ENCODE measurements around the gene TMED4.

Gene TMED4

DNA sequence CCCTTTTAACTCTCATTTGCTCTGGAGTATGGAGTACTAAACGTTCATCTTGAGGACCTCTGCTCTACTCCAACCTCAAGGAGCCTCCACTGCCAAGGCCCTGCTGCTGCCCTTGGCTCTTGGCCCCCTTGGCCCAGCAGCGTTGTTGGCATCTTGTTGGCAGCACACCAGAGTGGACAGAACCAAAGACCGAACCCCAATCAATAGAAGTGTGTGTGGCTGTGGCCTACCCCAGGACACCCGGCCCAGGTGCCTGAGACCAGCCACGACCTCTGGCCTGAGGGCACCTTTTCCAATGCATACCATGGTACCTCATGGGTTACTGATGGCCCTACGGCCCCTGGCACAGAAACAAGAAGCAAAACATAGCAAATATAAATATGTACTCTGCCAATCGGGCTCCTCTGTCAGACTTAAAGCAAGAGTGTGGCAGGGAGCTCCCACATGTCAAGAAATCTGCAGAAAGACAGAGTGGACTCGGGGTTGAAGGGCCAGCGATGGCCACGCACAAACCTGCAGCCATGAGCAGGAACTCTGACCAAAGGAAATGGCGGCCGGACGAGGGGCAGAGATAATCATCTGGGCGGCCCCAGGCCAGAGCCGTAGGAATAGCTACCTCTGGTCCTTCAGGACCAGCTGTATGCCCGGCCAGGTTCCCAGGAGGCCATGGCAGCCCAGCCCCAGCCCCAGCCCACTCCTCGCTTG lies 43.8 kb downstream of the TMED4 start:
- H3K27ac Mint-ChIP-seq, result no peak overlapping the region
- H3K9me3 Mint-ChIP-seq, result no peaks in the 10 kb centered on the region
- no peaks in the 10 kb centered on the region for H3K36me3 Mint-ChIP-seq (ENCODE audit: low read depth)
- TF ChIP-seq, protein P1, sequence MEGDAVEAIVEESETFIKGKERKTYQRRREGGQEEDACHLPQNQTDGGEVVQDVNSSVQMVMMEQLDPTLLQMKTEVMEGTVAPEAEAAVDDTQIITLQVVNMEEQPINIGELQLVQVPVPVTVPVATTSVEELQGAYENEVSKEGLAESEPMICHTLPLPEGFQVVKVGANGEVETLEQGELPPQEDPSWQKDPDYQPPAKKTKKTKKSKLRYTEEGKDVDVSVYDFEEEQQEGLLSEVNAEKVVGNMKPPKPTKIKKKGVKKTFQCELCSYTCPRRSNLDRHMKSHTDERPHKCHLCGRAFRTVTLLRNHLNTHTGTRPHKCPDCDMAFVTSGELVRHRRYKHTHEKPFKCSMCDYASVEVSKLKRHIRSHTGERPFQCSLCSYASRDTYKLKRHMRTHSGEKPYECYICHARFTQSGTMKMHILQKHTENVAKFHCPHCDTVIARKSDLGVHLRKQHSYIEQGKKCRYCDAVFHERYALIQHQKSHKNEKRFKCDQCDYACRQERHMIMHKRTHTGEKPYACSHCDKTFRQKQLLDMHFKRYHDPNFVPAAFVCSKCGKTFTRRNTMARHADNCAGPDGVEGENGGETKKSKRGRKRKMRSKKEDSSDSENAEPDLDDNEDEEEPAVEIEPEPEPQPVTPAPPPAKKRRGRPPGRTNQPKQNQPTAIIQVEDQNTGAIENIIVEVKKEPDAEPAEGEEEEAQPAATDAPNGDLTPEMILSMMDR (IDR thresholded peaks at IDR 0.05; ENCODE audit: unreplicated experiment in 3 of 3), result no peak
- no peak overlapping the region for H3K4me3 Mint-ChIP-seq
- H3K4me1 Mint-ChIP-seq, result no peaks in the 10 kb centered on the region
- peaks cover 5% of the 10 kb centered on the region for H3K27me3 Mint-ChIP-seq (ENCODE audit: low read depth)

DNA sequence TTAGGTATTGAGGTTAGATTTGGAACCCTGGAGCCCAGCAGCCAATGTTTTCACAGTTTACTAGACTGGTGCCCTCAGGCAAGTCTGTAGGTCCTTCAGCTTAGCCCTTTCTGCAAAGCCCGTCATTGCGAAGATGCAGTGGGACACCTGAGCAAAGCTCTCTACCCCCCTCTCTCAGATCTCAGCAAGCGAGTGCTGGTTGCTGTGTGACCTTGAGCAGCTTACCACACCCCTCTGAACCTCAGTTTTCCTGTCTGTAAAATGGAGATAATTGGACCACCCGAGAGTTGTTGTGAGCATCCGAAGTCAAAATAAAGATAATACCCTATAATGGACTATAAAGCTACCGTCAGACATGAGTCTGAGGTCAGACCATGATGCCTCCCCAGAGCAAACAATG lies 44.6 kb downstream of the TMED4 start:
- peaks cover 5% of the 10 kb centered on the region for H3K27me3 Mint-ChIP-seq (ENCODE audit: low read depth)
- TF ChIP-seq, protein P1 (IDR thresholded peaks at IDR 0.05; ENCODE audit: unreplicated experiment in 3 of 3), result no peak
- no peaks in the 10 kb centered on the region for H3K36me3 Mint-ChIP-seq (ENCODE audit: low read depth)
- H3K27ac Mint-ChIP-seq, result no peak overlapping the region
- H3K4me1 Mint-ChIP-seq, result no peaks in the 10 kb centered on the region
- no peak overlapping the region for H3K4me3 Mint-ChIP-seq
- H3K9me3 Mint-ChIP-seq, result no peaks in the 10 kb centered on the region

DNA sequence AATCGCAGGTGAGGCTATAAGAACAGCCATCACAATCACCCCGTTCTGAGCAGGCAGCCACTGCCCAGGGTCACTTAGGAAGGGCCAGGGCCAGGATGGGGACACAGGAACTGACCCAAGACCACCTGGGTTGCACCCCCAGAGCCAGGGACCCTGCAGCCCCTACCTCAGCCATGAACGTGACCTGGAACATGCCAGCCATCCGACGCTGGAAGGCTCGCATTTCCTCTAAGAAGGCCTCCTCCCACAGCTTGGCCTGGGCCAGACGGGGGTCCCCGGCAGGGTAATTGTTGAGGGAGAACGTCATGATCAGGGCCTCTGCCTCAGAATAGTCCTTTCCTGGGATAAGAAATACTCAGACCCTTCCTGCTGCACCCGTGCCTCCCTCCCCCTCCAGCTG lies 45.9 kb downstream of the TMED4 start:
- peaks cover 7% of the 10 kb centered on the region for H3K27me3 Mint-ChIP-seq (ENCODE audit: low read depth)
- TF ChIP-seq, protein P1 (IDR thresholded peaks at IDR 0.05; ENCODE audit: unreplicated experiment in 3 of 3), result no peak
- H3K36me3 Mint-ChIP-seq (ENCODE audit: low read depth), result no peaks in the 10 kb centered on the region
- no peaks in the 10 kb centered on the region for H3K4me1 Mint-ChIP-seq
- no peaks in the 10 kb centered on the region for H3K9me3 Mint-ChIP-seq
- H3K27ac Mint-ChIP-seq, result no peak overlapping the region
- no peak overlapping the region for H3K4me3 Mint-ChIP-seq

- Mint-ChIP-seq H3K4me3 (no peak overlapping the region), H3K9me3 (no peaks in the 10 kb centered on the region), H3K36me3 (ENCODE audit: low read depth) (no peaks in the 10 kb centered on the region), H3K27me3 (ENCODE audit: low read depth) (peaks cover 8% of the 10 kb centered on the region), H3K27ac (no peak overlapping the region), H3K4me1 (no peaks in the 10 kb centered on the region)
- TF ChIP-seq, protein P1 (IDR thresholded peaks at IDR 0.05; ENCODE audit: unreplicated experiment in 3 of 3), result no peak
These were observed 46.5 kb downstream of the TMED4 start for GRCh38 chr7:44535348-44536064.

DNA sequence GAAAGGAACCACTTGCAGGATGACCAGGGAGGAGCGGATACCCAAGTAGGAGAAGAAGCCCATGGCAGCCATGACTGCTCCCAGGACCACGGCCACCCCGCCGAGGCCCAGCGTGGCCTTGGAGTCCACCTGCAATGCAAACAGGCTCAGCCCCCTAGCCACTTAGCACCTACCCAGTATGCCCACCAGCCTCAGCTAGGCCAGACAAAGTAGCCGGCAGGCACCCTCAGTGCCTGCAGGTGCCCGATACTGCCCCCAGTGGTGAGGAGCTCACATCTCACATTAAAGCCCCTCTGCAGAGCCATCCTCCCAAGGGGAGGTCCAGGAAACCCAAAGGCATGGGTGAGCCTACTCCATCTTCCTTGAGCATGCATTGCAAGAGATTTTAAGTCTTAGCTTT lies 47.5 kb downstream of the TMED4 start:
- Mint-ChIP-seq H3K27me3 (ENCODE audit: low read depth) (peaks cover 8% of the 10 kb centered on the region), H3K27ac (no peak overlapping the region), H3K36me3 (ENCODE audit: low read depth) (no peaks in the 10 kb centered on the region), H3K9me3 (no peaks in the 10 kb centered on the region), H3K4me1 (no peaks in the 10 kb centered on the region), H3K4me3 (no peak overlapping the region)
- TF ChIP-seq, protein P1 (IDR thresholded peaks at IDR 0.05; ENCODE audit: unreplicated experiment in 3 of 3), result peak; percentile 25 to 42 (median 38)

All from nephron (organoid).